HG03460 (cell line): ENCODE data around the gene STAC.

Source experiments
- ATAC-seq: cut with Tn5 transposase; IDR thresholded peaks from one replicate; pipeline ENCODE4 v1.9.1; 2021; ENCODE audit not compliant: unreplicated experiment

The STAC gene

GRCh38 chr3:36380221-36381031, at the start of gene STAC:
Gene STAC (plus strand): TSS chr3:36380504. CDS start chr3:36380644, 140 bp downstream.
- ATAC-seq, result no peak

DNA sequence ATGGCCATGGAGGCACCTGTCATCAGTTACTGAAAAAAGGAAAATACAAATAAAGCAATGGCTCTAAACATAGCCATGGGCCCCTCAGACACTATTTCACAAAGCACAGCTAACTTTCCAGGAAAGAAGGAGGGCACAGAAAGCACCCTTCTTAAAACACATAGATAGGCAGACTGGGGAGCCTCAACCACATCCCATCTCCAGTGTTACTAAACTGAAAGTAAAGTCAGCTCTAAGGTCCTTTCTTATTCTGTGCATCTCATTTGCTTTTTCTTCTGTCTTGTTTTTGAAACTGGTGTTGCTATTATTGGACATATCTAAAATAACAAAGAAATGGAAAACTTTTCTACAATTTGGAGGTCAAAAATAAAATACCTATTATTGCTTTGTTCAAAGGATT, 48.2 kb upstream of the STAC start:
- ATAC-seq, result no peak

- ATAC-seq, result no peak
Observed at GRCh38 chr3:36362216-36362615, 18.1 kb upstream of the STAC start.

GRCh38 chr3:36362973-36363372, 17.3 kb upstream of the STAC start:
- no peak for ATAC-seq

- no peak for ATAC-seq
Observed at GRCh38 chr3:36364260-36364659, 16.0 kb upstream of the STAC start.

DNA sequence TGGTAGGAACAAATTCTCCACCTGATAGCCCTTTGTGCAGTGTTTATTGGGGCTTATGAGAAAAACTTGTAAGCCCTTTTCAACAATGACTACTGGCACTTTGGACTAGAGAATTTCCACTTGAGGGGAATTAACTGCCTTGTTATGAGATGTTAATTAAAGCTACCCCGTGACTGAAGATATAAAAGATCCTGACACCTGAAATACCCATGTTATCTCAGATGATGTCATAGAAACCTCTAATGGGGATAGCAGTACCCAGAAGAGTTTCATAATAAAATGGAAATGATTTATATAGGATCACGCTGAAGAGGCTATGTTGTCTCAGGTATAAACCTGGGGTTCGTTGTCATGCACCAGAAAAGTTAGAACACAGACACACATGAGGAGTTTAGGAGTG, 14.5 kb upstream of the STAC start:
- ATAC-seq, result no peak

- no peak for ATAC-seq
Observed at GRCh38 chr3:36366308-36366707, 14.0 kb upstream of the STAC start.

GRCh38 chr3:36367912-36368573, 12.3 kb upstream of the STAC start:
- no peak for ATAC-seq

- no peak for ATAC-seq
Observed at GRCh38 chr3:36372534-36372935, 7.8 kb upstream of the STAC start.

- ATAC-seq, result no peak
Observed at GRCh38 chr3:36373084-36373483, 7.2 kb upstream of the STAC start.

GRCh38 chr3:36373666-36374065, 6.6 kb upstream of the STAC start:
- ATAC-seq, result no peak

DNA sequence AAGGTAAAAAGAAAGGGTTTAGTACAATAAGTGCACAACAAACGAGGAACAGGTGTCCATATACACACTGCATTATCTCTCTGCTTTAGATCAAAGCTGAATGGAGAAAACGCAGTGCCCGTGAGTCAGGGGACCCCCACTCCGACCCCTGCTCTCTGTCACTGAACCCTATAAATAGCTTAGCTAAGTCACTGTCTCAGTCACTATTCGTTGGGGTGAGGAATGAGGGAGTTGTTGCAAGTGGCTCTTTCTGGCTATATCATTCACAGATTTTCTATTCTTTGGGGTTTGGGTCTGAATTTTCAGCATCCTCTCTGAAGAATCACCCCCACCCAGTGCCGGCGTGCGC, 458 bp upstream of the STAC start:
- no peak for ATAC-seq

DNA sequence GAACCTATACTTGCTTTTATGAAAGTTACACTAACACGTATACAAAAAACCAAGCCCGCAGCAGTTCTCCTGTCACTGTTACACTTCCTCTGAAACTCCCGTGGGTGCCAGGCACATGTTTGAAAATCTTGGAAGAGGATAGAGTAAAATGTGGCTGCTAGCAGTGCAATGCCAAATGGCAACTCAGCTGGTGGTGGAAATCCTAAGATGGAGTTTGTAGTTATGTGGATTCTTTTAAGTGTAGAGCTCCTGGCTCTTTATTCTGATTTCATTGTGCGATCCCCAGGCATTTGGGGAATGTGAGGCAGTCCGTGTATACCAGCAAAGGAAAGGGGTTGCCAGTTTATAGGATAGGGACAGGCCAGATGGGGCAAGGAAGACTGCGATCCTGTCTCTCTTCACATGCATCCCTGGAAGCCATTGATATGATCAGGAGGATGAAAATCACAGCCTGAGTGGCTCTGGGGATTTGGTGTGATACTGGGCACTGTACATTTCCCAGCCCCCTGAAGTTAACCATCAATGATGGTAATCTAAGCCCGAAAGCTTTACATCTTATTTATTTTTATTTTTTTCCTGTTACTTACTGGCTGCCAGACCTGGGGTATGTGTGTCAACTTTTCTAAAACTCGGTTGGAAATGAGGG, 1.1 kb downstream of the STAC start:
- ATAC-seq, result no peak

GRCh38 chr3:36393563-36393962, 13.3 kb downstream of the STAC start:
- no peak for ATAC-seq

GRCh38 chr3:36394176-36394575, 13.9 kb downstream of the STAC start:
- no peak for ATAC-seq

DNA sequence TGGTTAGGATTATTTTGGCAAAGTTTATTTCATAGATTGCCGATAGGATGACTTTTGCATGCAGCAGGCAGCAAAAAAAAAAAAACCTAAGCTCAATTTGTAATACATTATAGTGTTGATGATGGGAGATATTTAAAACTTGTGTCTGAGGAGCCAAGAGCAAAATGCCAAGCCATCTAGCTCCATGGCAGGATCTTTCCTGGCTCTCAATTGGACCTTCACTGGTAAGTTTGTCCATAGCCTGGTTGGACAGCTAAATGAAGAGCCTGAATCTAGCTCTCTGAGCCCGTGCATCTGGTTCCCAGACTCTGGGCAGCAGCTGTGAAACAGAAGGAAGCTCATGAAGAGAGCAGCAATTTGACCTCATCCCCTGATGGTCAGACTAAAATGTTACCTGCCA, 17.5 kb downstream of the STAC start:
- no peak for ATAC-seq

GRCh38 chr3:36399933-36400332, 19.6 kb downstream of the STAC start:
- no peak for ATAC-seq

- no peak for ATAC-seq
Observed at GRCh38 chr3:36401056-36401455, 20.8 kb downstream of the STAC start.

- no peak for ATAC-seq
Observed at GRCh38 chr3:36403661-36404060, 23.4 kb downstream of the STAC start.

GRCh38 chr3:36405190-36405589, 24.9 kb downstream of the STAC start:
- no peak for ATAC-seq

DNA sequence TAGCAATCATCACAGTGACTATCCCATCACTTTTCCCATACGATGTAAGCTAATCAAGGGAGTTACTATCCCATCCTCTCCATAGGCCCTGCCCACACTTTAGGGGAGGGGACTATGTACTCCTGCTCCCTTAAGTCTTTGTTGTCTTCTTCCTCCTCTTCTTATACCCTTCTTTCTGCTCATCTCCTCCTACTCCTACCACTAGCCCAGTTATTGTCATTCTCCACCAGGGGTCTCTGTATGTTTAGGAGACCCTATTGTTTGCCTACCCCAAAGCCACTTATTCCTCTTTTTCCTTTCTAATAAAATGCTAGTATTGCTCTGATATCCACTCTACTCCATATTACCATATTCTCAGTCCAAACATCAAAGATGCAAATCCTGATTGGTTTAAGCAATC, 27.8 kb downstream of the STAC start:
- no peak for ATAC-seq

DNA sequence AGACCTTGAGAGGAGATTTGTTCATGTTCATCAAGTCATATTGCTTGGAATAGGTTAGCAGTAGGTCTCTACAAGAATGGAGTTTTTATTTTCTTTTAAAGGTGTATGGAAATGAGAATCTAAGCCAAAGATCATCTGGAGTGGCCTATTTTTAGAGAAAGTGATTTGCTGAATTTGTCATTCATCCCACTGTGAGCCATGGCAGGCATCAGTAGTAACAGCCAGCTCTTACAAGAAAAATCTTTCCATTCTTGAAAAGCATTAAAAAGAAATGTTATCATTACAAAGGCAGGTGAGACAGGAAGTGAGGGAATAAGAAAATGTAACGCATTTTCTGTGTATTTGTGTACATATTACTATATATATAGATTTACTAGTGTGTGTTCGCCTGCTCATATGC, 29.6 kb downstream of the STAC start:
- ATAC-seq, result no peak
